ENCODE data around the gene ZNF410.

- TF ChIP-seq EZH2 (IDR thresholded peaks at IDR 0.05) (no peak), CTCF (IDR thresholded peaks at IDR 0.05) (no peak)
Observed at GRCh38 chr14:73877790-73878189, 8.9 kb upstream of the ZNF410 start.
